Upper lobe of left lung (tissue), 6 donors: Measurements from ENCODE around the gene KRTCAP2. TPM values are rescaled to one million over a fixed set of nuclear protein-coding genes. Genes with fewer than 3 reads are reported as not detected.
A peak's percentile ranks its signal among the peaks of the same experiment; 100 is the strongest.

ENCODE experiments used
- ATAC-seq, 2 donors: fragments of 200-7000 bp; cut with Tn5 transposase; one replicate each; pipeline ENCODE4 v1.9.1; 2022; ENCODE audit warnings: mild to moderate bottlenecking in 2 of 2, moderate library complexity in 2 of 2; ENCODE audit not compliant: low FRiP score in 2 of 2
- DNase-seq, 2 donors: peaks; one replicate each; pipeline ENCODE4 v3.0.0-alpha.2; 2019 to 2020
- H3K27ac ChIP-seq, 4 donors: fragments of 200-600 bp; sonication (generic); one replicate each; pipeline ENCODE4 v1.5.1; 2016 to 2019
- H3K27me3 ChIP-seq, 4 donors: fragments of 200-600 bp; sonication (generic); one replicate each; pipeline ENCODE4 v1.5.1; 2017 to 2019
- H3K36me3 ChIP-seq, 4 donors: fragments of 200-600 bp; sonication (generic); one replicate each; pipeline ENCODE4 v1.5.1; 2016 to 2019
- H3K4me1 ChIP-seq, 4 donors: fragments of 200-600 bp; sonication (generic); one replicate each; pipeline ENCODE4 v1.5.1; 2018 to 2019
- H3K4me3 ChIP-seq, 4 donors: fragments of 200-600 bp; sonication (generic); one replicate each; pipeline ENCODE4 v1.5.1; 2017 to 2019; ENCODE audit warnings: mild to moderate bottlenecking in 2 of 4, moderate library complexity in 1 of 4
- H3K9me3 ChIP-seq, 4 donors: fragments of 200-600 bp; sonication (generic); one replicate each; pipeline ENCODE4 v1.5.1; 2018 to 2019
- EP300 ChIP-seq, 4 donors: sonication (generic); formaldehyde crosslinking; IDR thresholded peaks; one replicate each; pipeline ENCODE4 v1.5.1; 2017; ENCODE audit warnings: antibody characterized with exemption in 4 of 4, control low read depth in 2 of 4
- POLR2A ChIP-seq, 4 donors: fragments of 450-650 bp; IDR thresholded peaks; one replicate each; pipeline ENCODE4 v1.5.1; 2016 to 2017; ENCODE audit warnings: antibody characterized with exemption in 4 of 4, mild to moderate bottlenecking in 2 of 4
- POLR2AphosphoS5 ChIP-seq, 2 donors: sonication (generic); formaldehyde crosslinking; IDR thresholded peaks; one replicate each; pipeline ENCODE4 v1.5.1; 2017; ENCODE audit warnings: antibody characterized with exemption in 2 of 2
- WGBS, 2 donors: methylation state at CpG; one replicate each; pipeline ENCODE4 v1.1.5; 2017 to 2018; 5-methylcytosine and 5-hydroxymethylcytosine counted together
- total RNA-seq, 6 donors: library from RNA; depleted of rRNA in 4 of 6; stranded (reverse); fragments of >200 nt in 4 of 6; gene quantifications; one replicate each; pipeline versions ENCODE4 v1.1.0 to v1.2.1, GENCODE V29; 2016 to 2021
- TF ChIP-seq, protein P1 (sequence below), 6 experiments: fragments of 450-650 bp in 4 of 6; fragments of 200-600 bp in 2 of 6; sonication (generic) in 2 of 6; IDR thresholded peaks; one replicate each; pipeline ENCODE4 v1.5.1; 2016 to 2019; ENCODE audit warnings: antibody characterized with exemption in 6 of 6
- donor health status: DM: no; HTN: no; CAD: no; lungs with moderate emphysema.
- donor health status: DM: no; HTN: yes; CAD: no; lungs with severe emphysema.

KRTCAP2 gene
- total RNA-seq, 6 donors from 2014 or later = 47.1 to 166 (median 131) TPM

DNA sequence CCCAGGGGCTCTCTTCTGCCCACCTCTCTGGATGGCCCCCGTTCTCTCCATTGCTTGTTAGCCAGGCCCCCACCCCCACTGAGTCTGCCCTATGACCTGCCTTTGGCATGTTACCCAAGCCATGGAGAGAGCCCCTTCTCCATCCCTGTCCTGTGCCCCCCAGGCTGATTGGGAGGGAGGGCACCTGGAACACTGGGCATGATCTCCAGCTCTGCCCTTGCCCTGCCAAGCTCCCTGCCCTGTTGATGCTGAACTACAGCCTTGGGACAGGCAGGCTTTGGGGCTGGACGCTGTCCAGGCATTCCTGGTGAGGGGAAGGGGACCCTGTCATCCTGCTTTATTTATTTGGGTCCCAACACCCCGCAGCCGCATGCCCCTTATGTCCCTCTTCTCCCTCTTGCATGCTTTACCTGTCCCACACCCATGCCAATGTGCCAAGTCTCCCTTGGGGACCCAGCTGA lies 11.3 kb upstream of the KRTCAP2 start:
- no peaks in the 10 kb centered on the region for H3K9me3 ChIP-seq
- TF ChIP-seq POLR2AphosphoS5 (IDR thresholded peaks at IDR 0.05) (no peak), POLR2A (IDR thresholded peaks at IDR 0.05) (no peak), EP300 (IDR thresholded peaks at IDR 0.05) (no peak)
- TF ChIP-seq, protein P1, sequence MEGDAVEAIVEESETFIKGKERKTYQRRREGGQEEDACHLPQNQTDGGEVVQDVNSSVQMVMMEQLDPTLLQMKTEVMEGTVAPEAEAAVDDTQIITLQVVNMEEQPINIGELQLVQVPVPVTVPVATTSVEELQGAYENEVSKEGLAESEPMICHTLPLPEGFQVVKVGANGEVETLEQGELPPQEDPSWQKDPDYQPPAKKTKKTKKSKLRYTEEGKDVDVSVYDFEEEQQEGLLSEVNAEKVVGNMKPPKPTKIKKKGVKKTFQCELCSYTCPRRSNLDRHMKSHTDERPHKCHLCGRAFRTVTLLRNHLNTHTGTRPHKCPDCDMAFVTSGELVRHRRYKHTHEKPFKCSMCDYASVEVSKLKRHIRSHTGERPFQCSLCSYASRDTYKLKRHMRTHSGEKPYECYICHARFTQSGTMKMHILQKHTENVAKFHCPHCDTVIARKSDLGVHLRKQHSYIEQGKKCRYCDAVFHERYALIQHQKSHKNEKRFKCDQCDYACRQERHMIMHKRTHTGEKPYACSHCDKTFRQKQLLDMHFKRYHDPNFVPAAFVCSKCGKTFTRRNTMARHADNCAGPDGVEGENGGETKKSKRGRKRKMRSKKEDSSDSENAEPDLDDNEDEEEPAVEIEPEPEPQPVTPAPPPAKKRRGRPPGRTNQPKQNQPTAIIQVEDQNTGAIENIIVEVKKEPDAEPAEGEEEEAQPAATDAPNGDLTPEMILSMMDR (IDR thresholded peaks at IDR 0.05) = no peak
- H3K36me3 ChIP-seq = no peaks in the 10 kb centered on the region
- DNase-seq = no peak
- H3K4me3 ChIP-seq = no peak overlapping the region
- 89 to 93% methylated on average over 3 to 4 of the region's 4 CpGs for WGBS, 2 donors
- H3K4me1 ChIP-seq = peaks cover 11 to 25% (median 17%) of the 10 kb centered on the region in 4 donors
- peak overlapping the region; percentile 44 to 84 (median 74) for H3K27ac ChIP-seq
- no peaks in the 10 kb centered on the region for H3K27me3 ChIP-seq
- peak in 1 of 2 donors; percentile 0 for ATAC-seq

DNA sequence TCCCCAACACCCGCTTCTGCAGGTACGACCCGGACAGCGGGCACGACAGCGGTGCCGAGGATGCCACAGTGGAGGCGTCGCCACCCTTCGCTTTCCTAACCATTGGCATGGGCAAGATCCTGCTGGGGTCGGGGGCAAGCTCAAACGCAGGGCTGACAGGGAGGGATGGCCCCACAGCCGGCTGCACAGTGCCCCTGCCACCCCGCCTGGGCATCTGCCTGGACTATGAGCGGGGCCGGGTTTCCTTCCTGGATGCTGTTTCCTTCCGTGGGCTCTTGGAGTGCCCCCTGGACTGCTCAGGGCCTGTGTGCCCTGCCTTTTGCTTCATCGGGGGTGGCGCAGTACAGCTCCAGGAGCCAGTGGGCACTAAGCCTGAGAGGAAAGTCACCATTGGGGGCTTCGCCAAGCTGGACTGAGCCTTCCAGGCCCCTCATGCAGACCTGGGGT lies 10.7 kb upstream of the KRTCAP2 start:
- H3K9me3 ChIP-seq = no peaks in the 10 kb centered on the region
- H3K4me1 ChIP-seq = peaks cover 11 to 30% (median 17%) of the 10 kb centered on the region in 4 donors
- no peak overlapping the region for H3K4me3 ChIP-seq
- peak in 1 of 4 donors; percentile 40 for TF ChIP-seq POLR2A (IDR thresholded peaks at IDR 0.05)
- TF ChIP-seq, protein P1 (IDR thresholded peaks at IDR 0.05) = no peak
- no peaks in the 10 kb centered on the region for H3K36me3 ChIP-seq
- 83 to 88% methylated on average over 16 to 17 of the region's 20 CpGs for WGBS, 2 donors
- peak in 1 of 2 donors; percentile 82 for DNase-seq
- peak in 1 of 2 donors; percentile 0 for ATAC-seq
- peak overlapping the region in 1 of 4 donors; percentile 67 for H3K27ac ChIP-seq
- no peaks in the 10 kb centered on the region for H3K27me3 ChIP-seq

- DNase-seq (no peak), ATAC-seq (no peak)
- peaks cover 13 to 38% (median 27%) of the 10 kb centered on the region in 4 donors for H3K4me1 ChIP-seq
- H3K27me3 ChIP-seq = no peaks in the 10 kb centered on the region
- TF ChIP-seq EP300 (IDR thresholded peaks at IDR 0.05) (no peak), POLR2A (IDR thresholded peaks at IDR 0.05) (no peak), POLR2AphosphoS5 (IDR thresholded peaks at IDR 0.05) (no peak)
- TF ChIP-seq, protein P1 (IDR thresholded peaks at IDR 0.05) = no peak
- H3K9me3 ChIP-seq = no peaks in the 10 kb centered on the region
- H3K36me3 ChIP-seq = no peaks in the 10 kb centered on the region
- H3K27ac ChIP-seq = no peak overlapping the region
- 75 to 86% methylated on average over 3 to 7 of the region's 7 CpGs for WGBS, 2 donors
- no peak overlapping the region for H3K4me3 ChIP-seq
These were observed 9.0 kb upstream of the KRTCAP2 start for GRCh38 chr1:155182052-155182550.

DNA sequence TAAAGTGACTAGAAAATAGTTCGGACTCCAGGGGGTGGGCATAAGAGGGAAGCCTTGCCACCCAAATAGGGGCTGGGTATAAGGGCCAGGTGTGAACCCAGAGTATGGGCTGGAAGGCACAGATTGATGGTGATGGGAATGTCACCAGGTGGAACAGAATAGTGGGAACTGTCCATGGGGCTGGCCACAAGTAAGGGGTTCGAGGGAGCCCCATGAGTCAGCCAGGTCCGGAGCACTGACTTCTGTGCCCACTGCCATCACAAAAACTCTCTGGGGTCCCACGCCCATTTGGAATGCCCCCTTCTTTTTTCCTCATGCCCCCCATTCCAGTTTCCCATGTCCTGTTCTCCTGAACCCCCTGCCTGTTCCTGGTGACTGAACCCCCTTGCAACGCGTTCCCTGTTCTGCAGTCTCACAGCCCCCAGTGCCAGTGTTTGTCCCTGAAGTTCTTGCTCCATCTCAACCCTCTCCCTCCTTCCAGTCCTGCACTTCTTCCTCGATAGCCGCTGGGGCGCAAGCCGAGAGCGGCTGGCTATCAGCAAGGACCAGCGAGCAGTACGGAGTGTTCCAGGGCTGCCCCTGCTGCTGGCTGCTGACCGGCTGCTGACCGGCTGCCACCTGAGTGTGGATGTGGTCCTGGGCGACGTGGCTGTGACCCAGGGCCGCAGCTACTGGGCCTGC lies 8.4 kb upstream of the KRTCAP2 start:
- 90 to 93% methylated on average over 13 to 18 of the region's 18 CpGs for WGBS, 2 donors
- Histone ChIP-seq H3K27me3 (no peaks in the 10 kb centered on the region), H3K9me3 (no peaks in the 10 kb centered on the region), H3K4me3 (no peak overlapping the region), H3K27ac (no peak overlapping the region), H3K36me3 (no peaks in the 10 kb centered on the region), H3K4me1 (peaks cover 18 to 38% (median 30%) of the 10 kb centered on the region in 4 donors)
- TF ChIP-seq POLR2AphosphoS5 (IDR thresholded peaks at IDR 0.05) = peak in 1 of 2 donors; percentile 11
- TF ChIP-seq POLR2A (IDR thresholded peaks at IDR 0.05) = peak in 1 of 4 donors; percentile 40
- no peak for TF ChIP-seq EP300 (IDR thresholded peaks at IDR 0.05)
- TF ChIP-seq, protein P1 (IDR thresholded peaks at IDR 0.05) = no peak
- ATAC-seq = no peak
- DNase-seq = peak; percentile 39 to 81
